DMS53 treated with DMSO at 0.1 percent for 48 hours (cell line): ENCODE data around the gene ICOSLG.
"Not testable (repeated sequence)": the region's sequence is repeated elsewhere in the genome, so short reads cannot be mapped to it uniquely, and the experiment has no call there.

Experiments used
- DNase-seq: peaks from one replicate; lab custom pipeline; 2025; ENCODE audit not compliant: unreplicated experiment; lab: John Stamatoyannopoulos, UW

ICOSLG gene

GRCh38 chr21:44240842-44241241 is at the start of gene ICOSLG:
Gene ICOSLG, minus strand, starts transcription at chr21:44240943. Its CDS starts 126 bp downstream, at chr21:44240817.
- not testable (repeated sequence) for DNase-seq

GRCh38 chr21:44289381-44290010 is 48.8 kb upstream of the ICOSLG start:
- no peak for DNase-seq

GRCh38 chr21:44288251-44289110 is 47.7 kb upstream of the ICOSLG start:
- no peak for DNase-seq

- DNase-seq, result no peak
Observed at GRCh38 chr21:44286716-44287632, 46.2 kb upstream of the ICOSLG start.

- no peak for DNase-seq
Observed at GRCh38 chr21:44286086-44286715, 45.5 kb upstream of the ICOSLG start.

GRCh38 chr21:44285138-44285992 is 44.6 kb upstream of the ICOSLG start, which contains the start of gene AIRE:
Gene AIRE, plus strand, starts transcription at chr21:44285876. Its CDS starts 131 bp downstream, at chr21:44286007.
- DNase-seq, result no peak

GRCh38 chr21:44283948-44284347 is 43.2 kb upstream of the ICOSLG start:
- no peak for DNase-seq

- DNase-seq, result not testable (repeated sequence)
Observed at GRCh38 chr21:44283211-44283785, 42.6 kb upstream of the ICOSLG start.

GRCh38 chr21:44282370-44282769 is 41.6 kb upstream of the ICOSLG start:
- DNase-seq, result no peak

- DNase-seq, result no peak
Observed at GRCh38 chr21:44281801-44282200, 41.1 kb upstream of the ICOSLG start.

- DNase-seq, result no peak
Observed at GRCh38 chr21:44279354-44280260, 38.9 kb upstream of the ICOSLG start.

- no peak for DNase-seq
Observed at GRCh38 chr21:44275041-44275440, 34.3 kb upstream of the ICOSLG start.

- no peak for DNase-seq
Observed at GRCh38 chr21:44273046-44273445, 32.3 kb upstream of the ICOSLG start.

- DNase-seq, result no peak
Observed at GRCh38 chr21:44272284-44272858, 31.6 kb upstream of the ICOSLG start.

- DNase-seq, result no peak
Observed at GRCh38 chr21:44271558-44272283, 31.0 kb upstream of the ICOSLG start.

- DNase-seq, result no peak
Observed at GRCh38 chr21:44269090-44269489, 28.3 kb upstream of the ICOSLG start.

- DNase-seq, result no peak
Observed at GRCh38 chr21:44267655-44268142, 27.0 kb upstream of the ICOSLG start.
